Panc1 (cell line): ENCODE data around the gene NFATC4. TPM values are rescaled to one million over a fixed set of nuclear protein-coding genes. Genes with fewer than 3 reads are reported as not detected.

Experiments
- ATAC-seq: fragments of 200-7000 bp; cut with Tn5 transposase; 2 replicates; pipeline ENCODE4 v1.9.1; 2020; ENCODE audit warnings: mild to moderate bottlenecking, moderate library complexity
- BruUV-seq: library from RNA; stranded (reverse); fragments of 400-500 nt; replicated peaks from 2 replicates; lab custom pipeline; 2021; lab: Mats Ljungman, UMichigan
- CTCF ChIA-PET: fragments of 300-600 bp; sonication (Branson Sonifier 250); formaldehyde crosslinking; loops from one replicate; lab custom pipeline; 2022; ENCODE audit warnings: antibody characterized with exemption; lab: Charles Lee
- POLR2A ChIA-PET: fragments of 300-600 bp; sonication (Branson Sonifier 250); formaldehyde crosslinking; loops from one replicate; lab custom pipeline; 2022; ENCODE audit warnings: antibody characterized with exemption; lab: Charles Lee
- DNase-seq: peaks from one replicate; pipeline ENCODE4 v3.0.0-alpha.2; 2010; ENCODE audit warnings: low read depth, low spot score
- H3K27ac ChIP-seq: 2 replicates; pipeline ENCODE4 v1.5.1; 2011; ENCODE audit warnings: mild to moderate bottlenecking, low read length, inconsistent platforms
- H3K27me3 ChIP-seq: fragments of 200-500 bp; sonication (Bioruptor generic); 2 replicates; pipeline ENCODE4 v1.6.0; 2014; ENCODE audit warnings: low read length, inconsistent platforms; ENCODE audit not compliant: control insufficient read depth, insufficient read depth
- H3K36me3 ChIP-seq: fragments of 200-500 bp; sonication (Bioruptor generic); 2 replicates; pipeline ENCODE4 v1.5.1; 2014; ENCODE audit warnings: inconsistent platforms, mild to moderate bottlenecking, low read length, moderate library complexity; ENCODE audit not compliant: control insufficient read depth, insufficient read depth
- H3K4me1 ChIP-seq: 2 replicates; pipeline ENCODE4 v1.5.1; 2011; ENCODE audit warnings: inconsistent platforms, mild to moderate bottlenecking, low read length, moderate library complexity; ENCODE audit not compliant: control insufficient read depth, insufficient read depth
- H3K4me3 ChIP-seq, 2 experiments: 2 replicates each; pipeline ENCODE4 v1.5.1; 2011 to 2012; ENCODE audit warnings: low read depth in 2 of 2, low read length in 2 of 2, mild to moderate bottlenecking in 2 of 2, inconsistent platforms in 1 of 2, moderate library complexity in 1 of 2
- H3K9me3 ChIP-seq: fragments of 200-500 bp; sonication (Bioruptor generic); 2 replicates; pipeline ENCODE4 v1.5.1; 2014; ENCODE audit warnings: low read depth, mild to moderate bottlenecking, inconsistent platforms, low read length, moderate library complexity; ENCODE audit not compliant: control insufficient read depth, insufficient read depth
- POLR2AphosphoS5 ChIP-seq: IDR thresholded peaks from 2 replicates; pipeline ENCODE4 v1.6.1; 2012; ENCODE audit warnings: mild to moderate bottlenecking, low read depth, low read length, moderate library complexity
- REST ChIP-seq, 2 experiments: IDR thresholded peaks; 2 replicates each; pipeline ENCODE4 v1.6.1; 2011 to 2012; ENCODE audit warnings: low read depth in 2 of 2, control low read depth in 1 of 2, low read length in 1 of 2, mild to moderate bottlenecking in 1 of 2, moderate library complexity in 1 of 2; ENCODE audit not compliant: insufficient read depth in 1 of 2
- SIN3A ChIP-seq: IDR thresholded peaks from 2 replicates; pipeline ENCODE4 v1.6.1; 2012; ENCODE audit warnings: low read depth, mild to moderate bottlenecking, low read length, moderate library complexity, borderline replicate concordance; ENCODE audit not compliant: insufficient read depth
- TCF7L2 ChIP-seq: IDR thresholded peaks from 2 replicates; pipeline ENCODE4 v1.6.1; 2011; ENCODE audit warnings: mild to moderate bottlenecking, low read depth, low read length, inconsistent platforms
- in situ Hi-C: cut with HindIII; loops from 2 replicates; pipeline ENCODE4 v1.10.0; 2016; ENCODE audit warnings: low sequenced_read_pairs, low pct_unique_long_range_greater_than_20kb
- intact Hi-C: fragments of 100-400 bp; cut with micrococcal nuclease; formaldehyde crosslinking; loops from one replicate; pipeline ENCODE4 v1.10.0; 2022; ENCODE audit not compliant: unreplicated experiment
- total RNA-seq: library from RNA; stranded (reverse); gene quantifications from one replicate; pipeline ENCODE4 v1.2.1, GENCODE V29; 2021; ENCODE audit not compliant: unreplicated experiment
- TF ChIP-seq, protein P1 (sequence below): fragments of 450-650 bp; IDR thresholded peaks from 2 replicates; pipeline ENCODE4 v1.5.1; 2017; ENCODE audit warnings: mild to moderate bottlenecking

Gene NFATC4
- total RNA-seq, 1 experiment from 2014 or later: 0.36 TPM

DNA sequence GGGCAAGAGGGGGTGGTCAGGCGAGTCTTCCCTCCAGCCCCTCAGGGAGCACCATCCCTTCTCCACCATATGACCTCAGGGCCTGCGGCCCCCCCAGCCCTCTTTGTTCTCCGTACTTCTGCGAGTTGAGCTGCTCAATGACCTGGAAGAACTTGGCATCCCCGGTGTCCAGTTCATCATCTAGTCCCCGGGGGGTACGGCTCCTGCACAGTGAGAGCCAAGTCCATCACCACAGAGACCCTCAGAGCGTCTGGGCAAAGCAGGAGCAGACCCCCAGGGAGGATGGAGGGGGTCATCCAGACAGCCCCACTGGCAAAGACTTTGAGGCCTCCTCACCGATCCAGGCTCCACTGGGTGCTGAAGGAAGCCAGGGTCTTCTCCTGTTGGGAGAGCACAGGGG lies 42.0 kb upstream of the NFATC4 start:
- intact Hi-C loops (no loop called here), in situ Hi-C loops (no loop called here)
- ChIA-PET CTCF (no interaction called here), POLR2A (no interaction called here)
- no peak overlapping the region for H3K4me3 ChIP-seq
- ATAC-seq (no peak), DNase-seq (no peak)
- TF ChIP-seq SIN3A: no peak
- TF ChIP-seq, protein P1, sequence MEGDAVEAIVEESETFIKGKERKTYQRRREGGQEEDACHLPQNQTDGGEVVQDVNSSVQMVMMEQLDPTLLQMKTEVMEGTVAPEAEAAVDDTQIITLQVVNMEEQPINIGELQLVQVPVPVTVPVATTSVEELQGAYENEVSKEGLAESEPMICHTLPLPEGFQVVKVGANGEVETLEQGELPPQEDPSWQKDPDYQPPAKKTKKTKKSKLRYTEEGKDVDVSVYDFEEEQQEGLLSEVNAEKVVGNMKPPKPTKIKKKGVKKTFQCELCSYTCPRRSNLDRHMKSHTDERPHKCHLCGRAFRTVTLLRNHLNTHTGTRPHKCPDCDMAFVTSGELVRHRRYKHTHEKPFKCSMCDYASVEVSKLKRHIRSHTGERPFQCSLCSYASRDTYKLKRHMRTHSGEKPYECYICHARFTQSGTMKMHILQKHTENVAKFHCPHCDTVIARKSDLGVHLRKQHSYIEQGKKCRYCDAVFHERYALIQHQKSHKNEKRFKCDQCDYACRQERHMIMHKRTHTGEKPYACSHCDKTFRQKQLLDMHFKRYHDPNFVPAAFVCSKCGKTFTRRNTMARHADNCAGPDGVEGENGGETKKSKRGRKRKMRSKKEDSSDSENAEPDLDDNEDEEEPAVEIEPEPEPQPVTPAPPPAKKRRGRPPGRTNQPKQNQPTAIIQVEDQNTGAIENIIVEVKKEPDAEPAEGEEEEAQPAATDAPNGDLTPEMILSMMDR: no peak
- TF ChIP-seq REST (IDR thresholded peaks at IDR 0.05; ENCODE audit: insufficient read depth in 1 of 2, low read depth in 2 of 2, low read length in 1 of 2): no peak
- no peak for TF ChIP-seq TCF7L2
- TF ChIP-seq POLR2AphosphoS5: no peak
- no TSS peak for BruUV-seq
- H3K9me3 ChIP-seq: no peaks in the 10 kb centered on the region
- no peak overlapping the region for H3K27ac ChIP-seq
- no peaks in the 10 kb centered on the region for H3K36me3 ChIP-seq
- H3K27me3 ChIP-seq: no peaks in the 10 kb centered on the region
- H3K4me1 ChIP-seq: no peaks in the 10 kb centered on the region

DNA sequence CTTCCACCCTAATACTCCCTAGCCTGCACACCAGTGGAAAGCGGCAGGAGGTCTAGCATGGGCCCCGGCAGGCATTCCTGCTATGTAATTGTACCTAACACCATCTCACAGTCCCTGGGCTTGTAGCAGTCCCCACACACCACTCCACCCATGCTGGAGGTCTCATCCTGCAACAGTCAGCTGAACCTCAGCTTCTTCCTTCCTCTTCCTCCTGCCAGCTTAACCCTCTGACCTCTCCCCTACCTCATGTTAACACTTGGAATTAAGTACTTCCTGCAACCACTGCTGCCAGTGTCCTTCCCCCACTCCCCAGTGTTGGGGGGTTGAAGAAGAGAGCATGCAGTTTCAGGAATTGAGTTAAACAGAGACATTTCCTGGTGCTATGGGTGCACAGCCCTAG lies 40.7 kb upstream of the NFATC4 start:
- ChIA-PET CTCF (interaction anchor here (0.6 to 1.2 kb wide), 4 partner anchors 20 to 111 kb away, joined by 3 to 10 read pairs (median 6); partner anchors contain the start of genes CIDEB and RABGGTA), POLR2A (no interaction called here)
- intact Hi-C loops (no loop called here), in situ Hi-C loops (no loop called here)
- no peaks in the 10 kb centered on the region for H3K4me1 ChIP-seq
- TF ChIP-seq POLR2AphosphoS5: no peak
- TF ChIP-seq, protein P1: no peak
- no peak for TF ChIP-seq REST (IDR thresholded peaks at IDR 0.05; ENCODE audit: insufficient read depth in 1 of 2, low read depth in 2 of 2, low read length in 1 of 2)
- no peak for TF ChIP-seq SIN3A
- TF ChIP-seq TCF7L2: no peak
- DNase-seq (no peak), ATAC-seq (no peak)
- no peaks in the 10 kb centered on the region for H3K27me3 ChIP-seq
- no peaks in the 10 kb centered on the region for H3K36me3 ChIP-seq
- no TSS peak for BruUV-seq
- H3K4me3 ChIP-seq: no peak overlapping the region
- H3K27ac ChIP-seq: no peak overlapping the region
- H3K9me3 ChIP-seq: no peaks in the 10 kb centered on the region
